Kidney epithelial cell (primary cell): ENCODE data around the gene NFATC4. TPM values are rescaled to one million over a fixed set of nuclear protein-coding genes. Genes with fewer than 3 reads are reported as not detected.

Experiments
- DNase-seq: peaks from one replicate; pipeline ENCODE4 v3.0.0-alpha.2; 2010; ENCODE audit warnings: low read depth
- H3K27me3 ChIP-seq: 2 replicates; pipeline ENCODE4 v1.6.0; 2011; ENCODE audit warnings: low read length; ENCODE audit not compliant: control insufficient read depth, insufficient read depth
- H3K36me3 ChIP-seq: 2 replicates; pipeline ENCODE4 v1.5.1; 2011; ENCODE audit warnings: low read length; ENCODE audit not compliant: control insufficient read depth, insufficient read depth
- H3K4me3 ChIP-seq: 2 replicates; pipeline ENCODE4 v1.5.1; 2011; ENCODE audit warnings: low read depth, mild to moderate bottlenecking, control low read depth, low read length
- total RNA-seq: library from RNA; depleted of rRNA; stranded (reverse); fragments of >200 nt; gene quantifications from 2 replicates; pipeline ENCODE4 v1.2.3, GENCODE V29; 2015
- TF ChIP-seq, protein P1 (sequence below): IDR thresholded peaks from 2 replicates; pipeline ENCODE4 v1.5.1; 2011; ENCODE audit warnings: mild to moderate bottlenecking, moderate library complexity, low read length, control low read depth, inconsistent platforms; ENCODE audit not compliant: insufficient read depth, poor library complexity, severe bottlenecking

Gene NFATC4
- total RNA-seq, 1 donor from 2014 or later, result 8.0 TPM

DNA sequence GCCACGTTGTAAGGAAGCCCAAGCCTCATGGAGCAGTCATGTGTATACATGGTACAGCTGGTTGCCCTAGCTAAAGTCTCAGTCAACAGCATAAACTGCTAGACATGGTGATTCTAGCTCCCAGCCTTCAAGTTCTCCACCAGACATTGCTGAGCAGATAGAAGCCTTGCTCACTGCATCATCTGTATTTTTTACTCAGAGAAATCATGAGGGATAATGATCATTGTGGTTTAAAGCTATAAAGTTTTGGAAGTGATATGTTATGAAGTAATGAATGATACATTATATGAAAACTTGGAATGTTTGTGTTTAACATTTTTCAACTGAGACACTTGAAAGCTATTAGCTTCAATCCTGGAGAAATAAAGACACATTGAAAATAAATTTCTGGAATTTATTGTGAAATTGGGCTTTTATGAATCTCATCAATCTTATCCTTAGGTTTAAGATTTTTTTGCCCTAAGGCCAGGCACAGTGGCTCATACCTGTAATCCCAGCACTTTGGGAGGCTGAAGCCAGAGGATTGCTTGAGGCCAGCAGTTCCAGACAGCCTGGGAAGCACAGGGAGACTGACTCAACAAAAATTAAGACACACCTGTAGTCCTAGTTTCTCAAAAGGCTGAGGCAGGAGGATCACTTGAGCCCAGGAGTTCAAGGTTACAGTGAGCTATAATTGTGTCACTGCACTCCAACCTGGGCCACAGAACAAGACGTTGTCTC is 5.6 kb upstream of the NFATC4 start:
- H3K36me3 ChIP-seq, result no peaks in the 10 kb centered on the region
- H3K27me3 ChIP-seq, result no peaks in the 10 kb centered on the region
- H3K4me3 ChIP-seq, result no peak overlapping the region
- TF ChIP-seq, protein P1, sequence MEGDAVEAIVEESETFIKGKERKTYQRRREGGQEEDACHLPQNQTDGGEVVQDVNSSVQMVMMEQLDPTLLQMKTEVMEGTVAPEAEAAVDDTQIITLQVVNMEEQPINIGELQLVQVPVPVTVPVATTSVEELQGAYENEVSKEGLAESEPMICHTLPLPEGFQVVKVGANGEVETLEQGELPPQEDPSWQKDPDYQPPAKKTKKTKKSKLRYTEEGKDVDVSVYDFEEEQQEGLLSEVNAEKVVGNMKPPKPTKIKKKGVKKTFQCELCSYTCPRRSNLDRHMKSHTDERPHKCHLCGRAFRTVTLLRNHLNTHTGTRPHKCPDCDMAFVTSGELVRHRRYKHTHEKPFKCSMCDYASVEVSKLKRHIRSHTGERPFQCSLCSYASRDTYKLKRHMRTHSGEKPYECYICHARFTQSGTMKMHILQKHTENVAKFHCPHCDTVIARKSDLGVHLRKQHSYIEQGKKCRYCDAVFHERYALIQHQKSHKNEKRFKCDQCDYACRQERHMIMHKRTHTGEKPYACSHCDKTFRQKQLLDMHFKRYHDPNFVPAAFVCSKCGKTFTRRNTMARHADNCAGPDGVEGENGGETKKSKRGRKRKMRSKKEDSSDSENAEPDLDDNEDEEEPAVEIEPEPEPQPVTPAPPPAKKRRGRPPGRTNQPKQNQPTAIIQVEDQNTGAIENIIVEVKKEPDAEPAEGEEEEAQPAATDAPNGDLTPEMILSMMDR, result no peak
- DNase-seq, result no peak

DNA sequence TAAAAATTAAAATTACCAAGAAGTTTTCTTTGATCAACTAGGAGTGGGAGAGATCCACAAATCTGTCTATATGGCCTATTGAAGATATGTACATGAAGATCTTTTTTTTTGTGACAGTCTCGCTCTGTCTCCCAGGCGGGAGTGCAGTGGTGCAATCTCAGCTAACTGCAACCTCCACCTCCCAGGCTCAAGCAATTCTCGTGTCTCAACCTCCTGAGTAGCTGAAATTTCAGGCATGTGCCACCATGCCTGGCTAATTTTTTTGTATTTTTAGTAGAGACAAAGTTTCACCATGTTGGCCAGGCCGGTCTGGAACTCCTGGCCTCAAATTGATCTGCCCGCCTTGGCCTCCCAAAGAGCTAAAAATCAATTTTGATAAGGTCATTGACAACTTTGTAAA is 4.6 kb upstream of the NFATC4 start:
- no peaks in the 10 kb centered on the region for H3K36me3 ChIP-seq
- DNase-seq, result no peak
- no peak overlapping the region for H3K4me3 ChIP-seq
- TF ChIP-seq, protein P1, result no peak
- H3K27me3 ChIP-seq, result no peaks in the 10 kb centered on the region

DNA sequence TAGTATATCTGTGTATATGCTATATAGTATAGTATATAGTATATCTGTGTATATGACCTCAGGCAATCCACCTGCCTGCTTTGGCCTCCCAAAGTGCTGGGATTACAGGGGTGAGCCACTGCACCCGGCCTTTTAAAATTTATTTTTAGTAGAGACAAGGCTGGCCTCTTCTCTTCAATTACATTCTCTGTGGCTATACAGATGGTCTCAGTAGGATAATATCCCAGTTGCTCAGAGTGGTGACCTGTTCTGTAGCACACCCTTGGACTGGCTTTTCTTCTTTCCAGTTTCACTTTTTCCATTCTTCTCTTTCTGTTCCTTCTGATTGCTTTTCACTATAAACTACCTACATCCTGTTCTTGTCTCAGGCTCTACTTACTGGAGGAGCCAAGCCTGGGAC is 3.1 kb upstream of the NFATC4 start:
- DNase-seq, result no peak
- H3K36me3 ChIP-seq, result no peaks in the 10 kb centered on the region
- H3K27me3 ChIP-seq, result no peaks in the 10 kb centered on the region
- H3K4me3 ChIP-seq, result no peak overlapping the region
- TF ChIP-seq, protein P1, result no peak

DNA sequence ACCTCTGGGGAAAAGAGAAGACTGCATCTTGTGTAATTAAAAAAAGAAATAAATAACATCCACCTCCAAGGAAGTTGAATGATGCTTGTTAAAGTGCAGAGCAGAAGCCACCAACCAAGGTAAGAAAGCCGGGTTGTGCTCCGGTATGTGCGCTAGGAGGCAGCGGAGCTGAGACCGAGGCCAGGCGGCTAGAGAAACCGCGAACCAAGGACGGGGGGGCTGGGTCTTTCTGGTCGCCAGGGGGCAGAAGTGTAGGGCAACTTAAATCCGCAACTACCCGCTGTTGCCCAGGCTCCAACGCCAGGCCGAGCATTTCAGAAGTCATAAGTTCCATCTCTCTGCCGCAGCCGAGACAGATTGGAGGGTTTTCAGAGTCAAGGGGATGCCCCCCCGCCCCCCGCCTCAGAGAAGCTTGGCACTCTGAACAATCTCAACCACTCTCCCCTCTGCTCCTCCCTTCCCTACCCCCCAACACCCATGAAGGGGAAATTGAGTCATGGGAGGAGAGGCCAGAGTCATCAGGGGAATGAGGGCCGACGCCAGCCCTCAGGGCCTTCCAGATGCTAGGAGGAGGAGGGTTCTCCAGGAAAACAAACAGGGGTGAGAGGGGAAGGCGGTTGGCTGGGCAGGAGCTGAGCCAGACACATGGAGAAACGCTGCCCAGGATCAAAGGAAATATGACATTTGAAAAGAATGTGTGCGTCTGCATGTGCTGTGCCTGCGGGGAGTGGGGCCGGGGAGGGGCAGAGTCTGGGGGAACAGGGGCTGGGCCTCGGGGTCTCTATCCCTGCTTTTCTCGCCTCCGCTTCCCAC is 2.2 kb upstream of the NFATC4 start:
- peak; percentile 69 for DNase-seq
- TF ChIP-seq, protein P1, result peak; percentile 98

DNA sequence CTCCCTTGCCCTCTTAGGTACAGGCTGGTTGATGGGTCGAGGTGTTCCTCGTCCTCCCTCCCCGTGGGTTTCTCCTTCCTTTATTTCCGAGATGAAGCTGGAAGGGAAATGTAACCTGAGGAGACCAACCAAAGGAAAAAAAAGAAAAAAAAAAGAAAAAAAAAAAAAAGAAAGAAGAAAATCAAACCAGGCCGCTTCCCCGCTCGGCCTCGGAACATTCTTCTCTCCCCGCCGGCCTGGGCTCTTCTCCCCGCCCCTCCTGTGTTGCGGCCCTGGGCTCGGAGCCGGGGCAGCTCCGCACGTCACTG is 1.6 kb upstream of the NFATC4 start:
- Histone ChIP-seq H3K36me3 (no peaks in the 10 kb centered on the region), H3K4me3 (peak overlapping the region; percentile 82), H3K27me3 (no peaks in the 10 kb centered on the region)
- no peak for DNase-seq
- TF ChIP-seq, protein P1, result no peak

More for the DNA sequence above, 2.2 kb upstream of the NFATC4 start:
- Histone ChIP-seq H3K27me3 (no peaks in the 10 kb centered on the region), H3K36me3 (no peaks in the 10 kb centered on the region), H3K4me3 (peak overlapping the region; percentile 82)
